Raji (cell line): ENCODE results near the gene PARD3B.

Experiments used
- POLR2A ChIP-seq: IDR thresholded peaks from 2 replicates; pipeline ENCODE4 v1.6.1; 2011; ENCODE audit warnings: low read depth, low read length, control low read depth; ENCODE audit not compliant: insufficient read depth

Gene PARD3B

GRCh38 chr2:205646680-205647079 lies 1101.4 kb downstream of the PARD3B start:
- TF ChIP-seq POLR2A = no peak

DNA sequence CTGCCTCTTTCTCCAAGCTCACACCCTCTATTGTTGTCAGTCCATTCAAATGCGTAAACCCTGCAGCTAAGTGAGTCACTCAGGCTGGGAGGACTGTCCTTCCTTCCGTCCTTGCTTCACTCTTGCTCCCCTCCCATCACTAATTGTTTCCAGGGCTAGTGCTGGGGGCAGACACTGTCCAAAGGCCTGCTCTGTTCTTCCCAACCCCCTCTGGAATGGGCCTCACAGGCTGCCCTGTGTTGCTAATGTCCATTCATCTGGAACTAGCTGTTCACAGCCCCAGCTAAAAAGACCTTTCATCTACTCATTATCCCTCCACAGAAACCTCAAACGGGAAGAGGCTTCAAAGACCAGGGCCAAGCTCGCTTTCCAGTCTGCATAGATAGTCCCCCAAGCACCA lies 1105.2 kb downstream of the PARD3B start:
- no peak for TF ChIP-seq POLR2A

- no peak for TF ChIP-seq POLR2A
Measured at GRCh38 chr2:205650931-205651330, 1105.7 kb downstream of the PARD3B start.

- TF ChIP-seq POLR2A = no peak
Measured at GRCh38 chr2:205651719-205652118, 1106.4 kb downstream of the PARD3B start.

DNA sequence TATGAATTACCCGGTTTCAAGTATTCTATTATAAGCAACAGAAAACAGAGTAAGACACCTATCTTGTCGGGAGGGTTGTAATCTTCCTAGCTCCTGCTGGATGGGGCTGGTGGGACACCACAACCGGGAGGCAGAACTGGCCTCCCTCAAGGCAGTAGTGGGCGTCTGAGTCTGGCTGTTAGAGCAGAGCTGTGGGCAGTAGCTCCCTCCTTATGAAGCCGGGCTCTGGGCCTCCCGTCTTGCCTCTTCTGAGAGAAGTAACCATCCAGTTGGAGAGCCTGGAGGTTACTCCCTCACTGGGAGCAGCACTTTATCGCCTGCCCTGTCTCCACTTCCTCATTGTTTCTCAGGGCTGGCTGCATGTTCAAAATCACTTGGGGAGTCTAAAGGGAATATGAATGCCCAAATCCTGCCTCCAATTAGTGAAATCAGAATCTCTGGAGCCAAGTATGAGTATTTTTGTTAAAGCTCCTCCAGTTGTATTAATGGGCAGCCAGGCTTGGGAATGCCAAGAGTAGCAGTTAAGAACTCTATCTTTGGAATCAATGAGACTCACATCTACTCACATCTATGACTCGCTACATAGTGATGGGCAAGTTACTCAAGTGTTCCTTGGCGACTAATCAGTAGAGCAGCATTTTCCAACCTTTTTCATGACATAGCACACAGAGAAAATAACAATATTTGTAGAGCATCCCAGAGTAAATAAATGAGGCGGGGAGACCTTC lies 1109.8 kb downstream of the PARD3B start:
- no peak for TF ChIP-seq POLR2A

- no peak for TF ChIP-seq POLR2A
Measured at GRCh38 chr2:205655779-205656456, 1110.6 kb downstream of the PARD3B start.

DNA sequence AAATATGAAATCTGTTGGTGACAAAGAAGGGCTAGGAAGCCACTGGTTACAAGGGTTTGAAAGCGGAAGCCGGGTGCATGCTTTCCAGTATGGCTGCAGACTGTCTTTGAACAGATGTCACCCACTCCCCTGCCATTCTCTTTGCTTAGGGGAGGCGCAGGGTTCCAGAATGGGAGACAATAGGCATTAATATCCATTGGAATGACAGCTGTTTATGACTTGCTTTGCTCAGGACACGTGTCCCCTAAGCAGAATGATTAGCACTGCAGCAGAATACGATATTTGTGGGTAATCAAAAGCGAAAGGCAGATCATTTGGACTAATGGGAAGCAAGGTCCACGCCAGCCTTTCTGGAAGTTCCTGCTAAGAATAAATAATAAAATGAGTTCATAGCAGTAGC lies 1111.2 kb downstream of the PARD3B start:
- no peak for TF ChIP-seq POLR2A

DNA sequence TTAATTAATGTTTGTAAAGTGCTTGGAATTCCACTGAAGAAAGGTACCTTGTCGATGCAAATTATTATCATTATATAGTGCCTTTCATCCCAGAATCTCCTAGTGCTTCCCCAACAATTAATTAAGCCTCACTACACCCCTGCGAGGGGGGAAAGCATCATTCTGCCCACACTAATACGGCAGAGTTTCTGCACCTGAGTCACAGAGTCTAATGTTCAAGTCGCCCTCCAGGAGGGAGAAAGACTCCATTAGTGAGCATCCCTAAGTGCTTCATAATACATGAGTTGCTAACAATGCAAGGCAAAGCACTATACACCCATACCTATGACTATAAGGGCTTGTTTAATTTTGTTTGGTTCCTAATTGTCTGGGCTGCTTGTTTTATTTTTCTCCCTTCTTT lies 1111.7 kb downstream of the PARD3B start:
- no peak for TF ChIP-seq POLR2A

DNA sequence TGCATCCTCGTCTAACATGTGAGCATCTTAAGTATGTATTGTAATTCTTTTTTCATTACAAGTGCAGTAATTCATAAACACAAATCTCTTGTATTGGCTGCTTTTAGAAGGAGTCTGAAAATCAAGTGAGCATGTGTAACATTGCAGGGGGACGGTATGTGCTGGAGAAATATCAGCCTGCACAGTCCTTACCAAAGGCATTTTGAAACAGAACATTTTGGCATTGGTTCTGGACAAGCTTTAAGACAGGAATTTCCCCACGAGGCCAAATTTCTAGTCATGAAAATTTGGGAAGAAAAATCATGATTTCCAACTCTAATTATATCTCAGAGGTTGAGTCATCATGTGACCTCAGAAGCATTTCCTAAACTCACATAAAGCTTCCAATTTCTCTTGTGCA lies 1112.3 kb downstream of the PARD3B start:
- no peak for TF ChIP-seq POLR2A

- no peak for TF ChIP-seq POLR2A
Measured at GRCh38 chr2:205658068-205658467, 1112.8 kb downstream of the PARD3B start.

GRCh38 chr2:205658572-205658971 lies 1113.3 kb downstream of the PARD3B start:
- no peak for TF ChIP-seq POLR2A

DNA sequence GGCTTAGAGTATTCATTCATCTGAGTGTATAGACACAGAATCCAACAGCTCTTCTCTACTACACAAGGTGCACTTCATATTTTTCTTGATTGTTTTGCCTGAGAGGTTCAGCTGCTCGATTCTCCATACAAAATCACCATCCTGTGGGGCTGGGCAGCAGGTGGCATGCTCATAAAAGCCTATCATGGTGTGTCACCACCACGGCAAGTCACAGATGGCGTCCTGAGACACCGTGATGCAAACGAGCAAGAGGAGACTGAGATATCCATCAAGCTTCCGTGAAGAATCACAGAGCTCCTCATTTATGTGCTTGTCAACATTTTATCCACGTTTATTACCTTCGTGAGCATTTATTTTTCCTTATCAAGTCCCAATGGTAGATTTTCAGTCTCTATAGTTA lies 1114.6 kb downstream of the PARD3B start:
- TF ChIP-seq POLR2A = no peak

GRCh38 chr2:205660521-205661124 lies 1115.3 kb downstream of the PARD3B start:
- no peak for TF ChIP-seq POLR2A

GRCh38 chr2:205661281-205661680 lies 1116.0 kb downstream of the PARD3B start:
- no peak for TF ChIP-seq POLR2A

DNA sequence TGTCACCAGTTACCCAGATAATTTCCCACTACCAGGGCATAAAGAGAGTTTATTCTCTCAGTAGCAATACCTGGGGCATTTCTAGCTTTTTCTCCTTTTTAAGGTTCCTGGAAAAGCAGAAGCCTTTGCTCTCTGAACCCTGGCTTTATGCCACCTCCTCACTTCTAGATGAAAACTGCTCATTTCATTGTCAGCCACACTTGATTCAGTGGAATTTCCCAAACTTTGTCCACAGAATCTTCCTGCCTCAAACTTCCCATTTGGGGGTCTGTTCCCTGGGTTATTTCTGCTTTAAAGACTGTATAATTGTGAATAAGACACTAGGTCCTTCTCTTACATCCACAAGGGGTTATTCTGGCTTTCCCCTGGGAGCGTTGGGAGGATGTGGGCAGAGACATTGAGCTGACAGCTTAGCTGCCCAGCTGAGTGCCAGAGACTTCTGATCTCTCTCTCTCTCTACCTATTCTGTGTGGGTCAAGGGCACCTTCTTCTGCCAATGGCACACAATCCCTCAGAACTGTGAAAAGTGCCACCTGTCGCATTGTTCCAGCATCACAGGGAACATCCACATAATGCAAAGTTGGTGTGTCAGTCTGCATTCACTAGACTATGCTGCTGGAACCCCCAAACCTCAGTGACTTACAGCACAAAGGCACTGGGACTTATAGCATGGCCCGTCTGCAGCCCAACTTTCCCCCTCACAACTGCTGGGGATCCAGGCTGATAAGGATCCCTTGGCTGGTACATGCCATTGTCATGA lies 1117.1 kb downstream of the PARD3B start:
- no peak for TF ChIP-seq POLR2A
